Loucy (cell line): ENCODE measurements around the gene LRTM1.

Experiments used
- H2AFZ ChIP-seq: fragments of 200-600 bp; sonication (generic); 2 replicates; pipeline ENCODE4 v1.6.0; 2016; ENCODE audit warnings: antibody characterized with exemption, mild to moderate bottlenecking, low read length, moderate library complexity
- H3F3A ChIP-seq: fragments of 200-600 bp; 2 replicates; pipeline ENCODE4 v1.6.0; 2016; ENCODE audit warnings: antibody characterized with exemption, low read depth, mild to moderate bottlenecking
- H3K27me3 ChIP-seq: fragments of 200-600 bp; sonication (generic); 2 replicates; pipeline ENCODE4 v1.6.1; 2014; ENCODE audit warnings: low read length, mild to moderate bottlenecking; ENCODE audit not compliant: insufficient read depth, poor library complexity, severe bottlenecking
- H3K36me3 ChIP-seq: fragments of 200-600 bp; sonication (generic); 2 replicates; pipeline ENCODE4 v1.6.1; 2016; ENCODE audit warnings: low read length; ENCODE audit not compliant: insufficient read depth
- H3K4me1 ChIP-seq: fragments of 200-600 bp; sonication (generic); 2 replicates; pipeline ENCODE4 v1.5.1; 2014; ENCODE audit warnings: low read length, mild to moderate bottlenecking; ENCODE audit not compliant: insufficient read depth, poor library complexity, severe bottlenecking
- H3K4me2 ChIP-seq: fragments of 200-600 bp; sonication (generic); 2 replicates; pipeline ENCODE4 v1.6.0; 2014; ENCODE audit warnings: antibody characterized with exemption, low read length, low read depth, mild to moderate bottlenecking; ENCODE audit not compliant: poor library complexity, severe bottlenecking
- H3K4me3 ChIP-seq: fragments of 200-600 bp; sonication (generic); 2 replicates; pipeline ENCODE4 v1.5.1; 2014; ENCODE audit warnings: low read length, mild to moderate bottlenecking, mixed read lengths; ENCODE audit not compliant: poor library complexity, severe bottlenecking
- H3K79me2 ChIP-seq: fragments of 200-600 bp; sonication (generic); 2 replicates; pipeline ENCODE4 v1.6.1; 2014; ENCODE audit warnings: low read length; ENCODE audit not compliant: insufficient read depth
- H3K9ac ChIP-seq: fragments of 200-600 bp; sonication (generic); 2 replicates; pipeline ENCODE4 v1.6.0; 2014; ENCODE audit warnings: mild to moderate bottlenecking, low read depth, low read length, moderate library complexity; ENCODE audit not compliant: poor library complexity, severe bottlenecking
- H3K9me2 ChIP-seq: fragments of 200-600 bp; sonication (generic); replicated peaks from 2 replicates; pipeline ENCODE4 v1.6.1; 2016; ENCODE audit warnings: low read depth, low read length, mixed read lengths
- H3K9me3 ChIP-seq: fragments of 200-600 bp; sonication (generic); 2 replicates; pipeline ENCODE4 v1.6.1; 2014; ENCODE audit warnings: mild to moderate bottlenecking, antibody characterized with exemption, low read length, low read depth; ENCODE audit not compliant: insufficient read depth
- H4K20me1 ChIP-seq: fragments of 200-600 bp; sonication (generic); 2 replicates; pipeline ENCODE4 v1.6.0; 2014; ENCODE audit warnings: antibody characterized with exemption, low read length, mild to moderate bottlenecking; ENCODE audit not compliant: insufficient read depth, poor library complexity, severe bottlenecking
- CTCF ChIP-seq: fragments of 200-600 bp; sonication (generic); conservative IDR thresholded peaks from 2 replicates; pipeline ENCODE4 v1.5.1; 2014; ENCODE audit warnings: mild to moderate bottlenecking, antibody characterized with exemption, low read length
- EZH2phosphoT487 ChIP-seq: fragments of 200-600 bp; IDR thresholded peaks from 2 replicates; pipeline ENCODE4 v1.6.1; 2018; ENCODE audit warnings: antibody characterized with exemption, mild to moderate bottlenecking, moderate library complexity, borderline replicate concordance

The LRTM1 gene

GRCh38 chr3:54882129-54882833 lies 45.6 kb downstream of the LRTM1 start:
- H3K4me2 ChIP-seq: no peak overlapping the region

GRCh38 chr3:54878145-54878544 lies 49.7 kb downstream of the LRTM1 start:
- H3F3A ChIP-seq: no peaks in the 10 kb centered on the region
- TF ChIP-seq CTCF (no peak), EZH2phosphoT487 (no peak)
- H3K79me2 ChIP-seq: no peaks in the 10 kb centered on the region
- H2AFZ ChIP-seq: no peak overlapping the region
- H3K36me3 ChIP-seq: no peaks in the 10 kb centered on the region
- H3K4me2 ChIP-seq: no peak overlapping the region
- H3K9me2 ChIP-seq: no peaks in the 10 kb centered on the region
- H3K9ac ChIP-seq: no peak overlapping the region
- H3K27me3 ChIP-seq: no peaks in the 10 kb centered on the region
- peaks cover 10% of the 10 kb centered on the region for H3K4me1 ChIP-seq
- H4K20me1 ChIP-seq: no peaks in the 10 kb centered on the region
- H3K9me3 ChIP-seq: no peaks in the 10 kb centered on the region
- no peak overlapping the region for H3K4me3 ChIP-seq

More at GRCh38 chr3:54882129-54882833, 45.6 kb downstream of the LRTM1 start:
- no peaks in the 10 kb centered on the region for H3K27me3 ChIP-seq
- H4K20me1 ChIP-seq: no peaks in the 10 kb centered on the region
- H3K9me2 ChIP-seq: no peaks in the 10 kb centered on the region
- no peaks in the 10 kb centered on the region for H3K9me3 ChIP-seq
- H3K4me1 ChIP-seq: no peaks in the 10 kb centered on the region
- H3K36me3 ChIP-seq: no peaks in the 10 kb centered on the region
- H3F3A ChIP-seq: no peaks in the 10 kb centered on the region
- H3K9ac ChIP-seq: no peak overlapping the region
- no peak overlapping the region for H2AFZ ChIP-seq
- TF ChIP-seq CTCF (no peak), EZH2phosphoT487 (no peak)
- no peaks in the 10 kb centered on the region for H3K79me2 ChIP-seq
- no peak overlapping the region for H3K4me3 ChIP-seq

GRCh38 chr3:54877730-54878129 lies 50.1 kb downstream of the LRTM1 start:
- Histone ChIP-seq H3K36me3 (no peaks in the 10 kb centered on the region), H3K79me2 (no peaks in the 10 kb centered on the region), H3F3A (no peaks in the 10 kb centered on the region), H3K9me2 (no peaks in the 10 kb centered on the region), H3K4me3 (no peak overlapping the region), H3K4me1 (peaks cover 10% of the 10 kb centered on the region), H3K4me2 (no peak overlapping the region), H3K9ac (no peak overlapping the region), H3K9me3 (no peaks in the 10 kb centered on the region), H4K20me1 (no peaks in the 10 kb centered on the region), H2AFZ (no peak overlapping the region), H3K27me3 (no peaks in the 10 kb centered on the region)
- no peak for TF ChIP-seq EZH2phosphoT487
- no peak for TF ChIP-seq CTCF
